ENCODE results near the gene CHD5. TPM values are rescaled to one million over a fixed set of nuclear protein-coding genes. Genes with fewer than 3 reads are reported as not detected.

CHD5 gene
- total RNA-seq, 1 experiment from 2014 or later, result 1.6 TPM

DNA sequence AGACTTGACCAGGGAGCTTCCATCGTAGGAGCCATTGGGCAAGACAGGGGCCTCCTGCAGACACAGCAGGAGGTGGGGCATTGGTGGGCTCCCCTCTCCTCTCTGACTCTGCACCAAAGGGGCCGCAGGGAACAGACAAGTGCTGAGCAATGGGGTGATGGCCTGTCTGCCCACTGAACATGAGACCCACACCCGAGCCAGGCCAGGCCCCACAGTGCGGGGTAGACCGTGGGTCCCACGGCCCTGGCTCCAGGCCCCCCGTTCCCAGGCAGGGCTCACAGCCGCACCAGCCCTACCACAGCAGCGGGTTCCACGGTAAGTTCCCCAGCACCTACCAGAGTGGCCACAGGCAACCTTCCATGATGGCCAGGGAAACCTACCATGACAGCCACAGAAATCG, 45.9 kb downstream of the CHD5 start:
- Histone ChIP-seq H3K4me1 (ENCODE audit: insufficient read depth, low read length) (no peaks in the 10 kb centered on the region), H3K14ac (ENCODE audit: insufficient read depth, low read length) (no peak overlapping the region; the same call in 1 of the 2 replicates), H3K79me2 (ENCODE audit: insufficient read depth, low read length) (no peaks in the 10 kb centered on the region), H3K56ac (ENCODE audit: insufficient read length, low read depth, low read length) (no peak overlapping the region), H2BK15ac (ENCODE audit: low read depth, low read length) (no peak overlapping the region), H3K9ac (ENCODE audit: extremely low read depth, insufficient read length, low read length) (no peak overlapping the region), H4K8ac (replicated peaks; ENCODE audit: insufficient read length, low read depth, low read length) (no peak overlapping the region), H3T11ph (ENCODE audit: low read length) (no peak overlapping the region), H3K79me1 (ENCODE audit: insufficient read depth, low read depth, low read length, poor library complexity, severe bottlenecking) (no peaks in the 10 kb centered on the region), H3K23ac (ENCODE audit: insufficient read length, low read depth, low read length) (no peak overlapping the region), H4K20me1 (ENCODE audit: control insufficient read depth, insufficient read depth, insufficient read length) (no peaks in the 10 kb centered on the region), H3K18ac (ENCODE audit: insufficient read length, low read depth, low read length) (no peak overlapping the region), H2BK120ac (ENCODE audit: low read depth, low read length, poor library complexity, severe bottlenecking) (no peak overlapping the region), H3K4me2 (ENCODE audit: insufficient read depth, insufficient read length, low read length) (no peak overlapping the region), H2BK5ac (ENCODE audit: insufficient read length, low read length) (no peak overlapping the region), H4K5ac (ENCODE audit: insufficient read length, low read depth, low read length) (no peak overlapping the region), H2AK5ac (ENCODE audit: insufficient read length, low read length) (no peak overlapping the region), H3K27me3 (ENCODE audit: insufficient read depth, low read length) (no peaks in the 10 kb centered on the region), H3K9me3 (ENCODE audit: control insufficient read depth, low read depth, low read length) (no peaks in the 10 kb centered on the region), H2BK20ac (ENCODE audit: low read depth, low read length, poor library complexity, severe bottlenecking) (no peak overlapping the region), H2BK12ac (ENCODE audit: insufficient read length, low read depth, low read length) (no peak overlapping the region), H4K91ac (ENCODE audit: insufficient read length, low read depth, low read length) (no peak overlapping the region), H3K23me2 (ENCODE audit: insufficient read length, low read depth, low read length, poor library complexity, severe bottlenecking) (no peaks in the 10 kb centered on the region), H3K4ac (ENCODE audit: low read depth, low read length) (no peak overlapping the region), H3K27ac (ENCODE audit: insufficient read length, low read depth, low read length) (no peak overlapping the region), H2AFZ (ENCODE audit: low read length) (no peak overlapping the region)
- Mint-ChIP-seq H3K27me3 (ENCODE audit: low read depth) (peaks cover 32% of the 10 kb centered on the region), H3K9me3 (peaks cover 9% of the 10 kb centered on the region in 2 experiments), H3K27ac (no peak overlapping the region), H3K4me3 (no peak overlapping the region), H3K36me3 (ENCODE audit: insufficient read depth in 1 of 3, low read depth in 3 of 3) (peaks cover 0 to 5% (median 0%) of the 10 kb centered on the region in 3 experiments; a peak in 4 of 7 replicates), H3K4me1 (no peaks in the 10 kb centered on the region)
- no peak for DNase-seq
- WGBS (ENCODE audit: extremely low coverage, insufficient read length, low lambda C conversion rate), result no CpG with 5 or more reads among the region's 11 CpGs
- TF ChIP-seq, protein P1, sequence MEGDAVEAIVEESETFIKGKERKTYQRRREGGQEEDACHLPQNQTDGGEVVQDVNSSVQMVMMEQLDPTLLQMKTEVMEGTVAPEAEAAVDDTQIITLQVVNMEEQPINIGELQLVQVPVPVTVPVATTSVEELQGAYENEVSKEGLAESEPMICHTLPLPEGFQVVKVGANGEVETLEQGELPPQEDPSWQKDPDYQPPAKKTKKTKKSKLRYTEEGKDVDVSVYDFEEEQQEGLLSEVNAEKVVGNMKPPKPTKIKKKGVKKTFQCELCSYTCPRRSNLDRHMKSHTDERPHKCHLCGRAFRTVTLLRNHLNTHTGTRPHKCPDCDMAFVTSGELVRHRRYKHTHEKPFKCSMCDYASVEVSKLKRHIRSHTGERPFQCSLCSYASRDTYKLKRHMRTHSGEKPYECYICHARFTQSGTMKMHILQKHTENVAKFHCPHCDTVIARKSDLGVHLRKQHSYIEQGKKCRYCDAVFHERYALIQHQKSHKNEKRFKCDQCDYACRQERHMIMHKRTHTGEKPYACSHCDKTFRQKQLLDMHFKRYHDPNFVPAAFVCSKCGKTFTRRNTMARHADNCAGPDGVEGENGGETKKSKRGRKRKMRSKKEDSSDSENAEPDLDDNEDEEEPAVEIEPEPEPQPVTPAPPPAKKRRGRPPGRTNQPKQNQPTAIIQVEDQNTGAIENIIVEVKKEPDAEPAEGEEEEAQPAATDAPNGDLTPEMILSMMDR (conservative IDR thresholded peaks at IDR 0.05), result no peak
